Measurements from ENCODE around the gene UBA52.

UBA52 gene

GRCh38 chr19:18593367-18594095 lies 21.9 kb downstream of the UBA52 start:
- Histone ChIP-seq H3K27ac (ENCODE audit: low read depth, low read length) (peak overlapping the region; percentile 55), H2BK5ac (ENCODE audit: low read length) (peak overlapping the region; percentile 40), H3K9ac (ENCODE audit: low read length) (peak overlapping the region; percentile 89), H3K27me3 (ENCODE audit: insufficient read depth, low read length, poor library complexity) (no peaks in the 10 kb centered on the region), H4K8ac (ENCODE audit: low read depth, low read length) (no peak overlapping the region), H3K18ac (ENCODE audit: low read length) (peak overlapping the region; percentile 83), H4K5ac (ENCODE audit: low read length) (no peak overlapping the region), H3K4me2 (ENCODE audit: low read length) (peak overlapping the region; percentile 74), H3K36me3 (ENCODE audit: control insufficient read depth, insufficient read depth, low read length) (peaks cover 3% of the 10 kb centered on the region), H2AK5ac (ENCODE audit: low read length) (peak overlapping the region; percentile 85), H2BK120ac (ENCODE audit: low read depth, low read length) (no peak overlapping the region), H3K79me1 (ENCODE audit: low read length) (peaks cover 2% of the 10 kb centered on the region), H3K23ac (ENCODE audit: low read length) (no peak overlapping the region), H2BK15ac (replicated peaks; ENCODE audit: low read depth) (no peak overlapping the region), H3K4me1 (ENCODE audit: control insufficient read depth, low read depth, low read length) (peaks cover 16% of the 10 kb centered on the region), H3K4me3 (ENCODE audit: low read length) (no peak overlapping the region), H3K79me2 (ENCODE audit: control insufficient read depth, insufficient read depth, low read length) (no peaks in the 10 kb centered on the region), H3K4ac (ENCODE audit: low read depth, low read length) (no peak overlapping the region), H3K56ac (ENCODE audit: low read length) (peak overlapping the region; percentile 97)
- peak; percentile 81 for DNase-seq
- WGBS (ENCODE audit: extremely low coverage, insufficient coverage, low lambda C conversion rate): no CpG with 5 or more reads among the region's 25 CpGs

- peak overlapping the region; percentile 74 for H3K4me2 ChIP-seq (ENCODE audit: low read length)
- H3K4me1 ChIP-seq (ENCODE audit: control insufficient read depth, low read depth, low read length): peaks cover 16% of the 10 kb centered on the region
- no peak overlapping the region for H3K23ac ChIP-seq (ENCODE audit: low read length)
- DNase-seq: peak; percentile 87
- H3K79me2 ChIP-seq (ENCODE audit: control insufficient read depth, insufficient read depth, low read length): no peaks in the 10 kb centered on the region
- peak overlapping the region; percentile 54 for H3K4me3 ChIP-seq (ENCODE audit: low read length)
- H2BK120ac ChIP-seq (ENCODE audit: low read depth, low read length): no peak overlapping the region
- peak overlapping the region; percentile 55 for H3K27ac ChIP-seq (ENCODE audit: low read depth, low read length)
- H3K36me3 ChIP-seq (ENCODE audit: control insufficient read depth, insufficient read depth, low read length): peaks cover 3% of the 10 kb centered on the region
- peak overlapping the region; percentile 25 for H3K4ac ChIP-seq (ENCODE audit: low read depth, low read length)
- H4K5ac ChIP-seq (ENCODE audit: low read length): no peak overlapping the region
- H3K56ac ChIP-seq (ENCODE audit: low read length): peak overlapping the region; percentile 97
- no peaks in the 10 kb centered on the region for H3K27me3 ChIP-seq (ENCODE audit: insufficient read depth, low read length, poor library complexity)
- H2BK15ac ChIP-seq (replicated peaks; ENCODE audit: low read depth): no peak overlapping the region
- peak overlapping the region; percentile 83 for H3K18ac ChIP-seq (ENCODE audit: low read length)
- H2BK5ac ChIP-seq (ENCODE audit: low read length): no peak overlapping the region
- no peak overlapping the region for H4K8ac ChIP-seq (ENCODE audit: low read depth, low read length)
- H3K79me1 ChIP-seq (ENCODE audit: low read length): peaks cover 2% of the 10 kb centered on the region
- peak overlapping the region; percentile 88 for H2AK5ac ChIP-seq (ENCODE audit: low read length)
- no CpG with 5 or more reads among the region's 54 CpGs for WGBS (ENCODE audit: extremely low coverage, insufficient coverage, low lambda C conversion rate)
- peak overlapping the region; percentile 89 for H3K9ac ChIP-seq (ENCODE audit: low read length)
Measured at GRCh38 chr19:18594096-18594823, 22.6 kb downstream of the UBA52 start.

GRCh38 chr19:18594824-18595373 lies 23.2 kb downstream of the UBA52 start:
- H3K56ac ChIP-seq (ENCODE audit: low read length): peak overlapping the region; percentile 86
- DNase-seq: no peak
- no CpG with 5 or more reads among the region's 26 CpGs for WGBS (ENCODE audit: extremely low coverage, insufficient coverage, low lambda C conversion rate)
- peak overlapping the region; percentile 25 for H3K4ac ChIP-seq (ENCODE audit: low read depth, low read length)
- H3K4me1 ChIP-seq (ENCODE audit: control insufficient read depth, low read depth, low read length): peaks cover 16% of the 10 kb centered on the region
- H3K9ac ChIP-seq (ENCODE audit: low read length): peak overlapping the region; percentile 89
- no peaks in the 10 kb centered on the region for H3K79me2 ChIP-seq (ENCODE audit: control insufficient read depth, insufficient read depth, low read length)
- peak overlapping the region; percentile 62 for H3K18ac ChIP-seq (ENCODE audit: low read length)
- peak overlapping the region; percentile 49 for H3K4me2 ChIP-seq (ENCODE audit: low read length)
- H2BK5ac ChIP-seq (ENCODE audit: low read length): no peak overlapping the region
- H3K36me3 ChIP-seq (ENCODE audit: control insufficient read depth, insufficient read depth, low read length): peaks cover 3% of the 10 kb centered on the region
- peaks cover 2% of the 10 kb centered on the region for H3K79me1 ChIP-seq (ENCODE audit: low read length)
- peak overlapping the region; percentile 88 for H2AK5ac ChIP-seq (ENCODE audit: low read length)
- H2BK120ac ChIP-seq (ENCODE audit: low read depth, low read length): no peak overlapping the region
- H2BK15ac ChIP-seq (replicated peaks; ENCODE audit: low read depth): no peak overlapping the region
- no peak overlapping the region for H3K4me3 ChIP-seq (ENCODE audit: low read length)
- H4K8ac ChIP-seq (ENCODE audit: low read depth, low read length): no peak overlapping the region
- H3K23ac ChIP-seq (ENCODE audit: low read length): no peak overlapping the region
- no peaks in the 10 kb centered on the region for H3K27me3 ChIP-seq (ENCODE audit: insufficient read depth, low read length, poor library complexity)
- H3K27ac ChIP-seq (ENCODE audit: low read depth, low read length): peak overlapping the region; percentile 55
- H4K5ac ChIP-seq (ENCODE audit: low read length): no peak overlapping the region

GRCh38 chr19:18595475-18595874 lies 23.8 kb downstream of the UBA52 start:
- no CpG with 5 or more reads among the region's 6 CpGs for WGBS (ENCODE audit: extremely low coverage, insufficient coverage, low lambda C conversion rate)
- Histone ChIP-seq H2BK5ac (ENCODE audit: low read length) (no peak overlapping the region), H3K27me3 (ENCODE audit: insufficient read depth, low read length, poor library complexity) (no peaks in the 10 kb centered on the region), H3K79me1 (ENCODE audit: low read length) (peaks cover 2% of the 10 kb centered on the region), H3K4me1 (ENCODE audit: control insufficient read depth, low read depth, low read length) (peaks cover 16% of the 10 kb centered on the region), H4K5ac (ENCODE audit: low read length) (no peak overlapping the region), H3K4me2 (ENCODE audit: low read length) (no peak overlapping the region), H3K56ac (ENCODE audit: low read length) (peak overlapping the region; percentile 86), H2BK15ac (replicated peaks; ENCODE audit: low read depth) (no peak overlapping the region), H3K9ac (ENCODE audit: low read length) (peak overlapping the region; percentile 38), H3K27ac (ENCODE audit: low read depth, low read length) (no peak overlapping the region), H3K79me2 (ENCODE audit: control insufficient read depth, insufficient read depth, low read length) (no peaks in the 10 kb centered on the region), H3K18ac (ENCODE audit: low read length) (peak overlapping the region; percentile 62), H3K23ac (ENCODE audit: low read length) (no peak overlapping the region), H4K8ac (ENCODE audit: low read depth, low read length) (no peak overlapping the region), H2AK5ac (ENCODE audit: low read length) (peak overlapping the region; percentile 6), H3K4ac (ENCODE audit: low read depth, low read length) (no peak overlapping the region), H3K4me3 (ENCODE audit: low read length) (no peak overlapping the region), H2BK120ac (ENCODE audit: low read depth, low read length) (no peak overlapping the region), H3K36me3 (ENCODE audit: control insufficient read depth, insufficient read depth, low read length) (peaks cover 3% of the 10 kb centered on the region)
- no peak for DNase-seq

GRCh38 chr19:18596752-18597157 lies 25.1 kb downstream of the UBA52 start:
- no peak overlapping the region for H3K4me3 ChIP-seq (ENCODE audit: low read length)
- H3K4me1 ChIP-seq (ENCODE audit: control insufficient read depth, low read depth, low read length): peaks cover 13% of the 10 kb centered on the region
- H3K4ac ChIP-seq (ENCODE audit: low read depth, low read length): no peak overlapping the region
- no peak overlapping the region for H3K27ac ChIP-seq (ENCODE audit: low read depth, low read length)
- H3K4me2 ChIP-seq (ENCODE audit: low read length): no peak overlapping the region
- no peaks in the 10 kb centered on the region for H3K79me2 ChIP-seq (ENCODE audit: control insufficient read depth, insufficient read depth, low read length)
- H2BK120ac ChIP-seq (ENCODE audit: low read depth, low read length): no peak overlapping the region
- no peak overlapping the region for H2BK15ac ChIP-seq (replicated peaks; ENCODE audit: low read depth)
- no peak overlapping the region for H2BK5ac ChIP-seq (ENCODE audit: low read length)
- no peaks in the 10 kb centered on the region for H3K27me3 ChIP-seq (ENCODE audit: insufficient read depth, low read length, poor library complexity)
- H3K56ac ChIP-seq (ENCODE audit: low read length): peak overlapping the region; percentile 51
- H3K9ac ChIP-seq (ENCODE audit: low read length): no peak overlapping the region
- peak; percentile 63 for DNase-seq
- no peak overlapping the region for H4K5ac ChIP-seq (ENCODE audit: low read length)
- H3K18ac ChIP-seq (ENCODE audit: low read length): no peak overlapping the region
- no peaks in the 10 kb centered on the region for H3K79me1 ChIP-seq (ENCODE audit: low read length)
- no CpG with 5 or more reads among the region's 21 CpGs for whole genome bisulfite sequencing (ENCODE audit: extremely low coverage, insufficient coverage, low lambda C conversion rate)
- no peak overlapping the region for H4K8ac ChIP-seq (ENCODE audit: low read depth, low read length)
- H3K23ac ChIP-seq (ENCODE audit: low read length): no peak overlapping the region
- no peak overlapping the region for H2AK5ac ChIP-seq (ENCODE audit: low read length)
- H3K36me3 ChIP-seq (ENCODE audit: control insufficient read depth, insufficient read depth, low read length): no peaks in the 10 kb centered on the region

Data from mesendoderm (in vitro differentiated cells).